GM13977 (cell line): ENCODE results near the gene CNR2.
"Not testable (repeated sequence)": the region's sequence is repeated elsewhere in the genome, so short reads cannot be mapped to it uniquely, and the experiment has no call there.

Experiments
- DNase-seq: peaks from one replicate; pipeline ENCODE4 v3.0.0; 2012; ENCODE audit warnings: low spot score
- in situ Hi-C: fragments of 300-500 bp; cut with MboI; formaldehyde crosslinking; loops from one replicate; pipeline ENCODE4 v1.12.0; 2022; ENCODE audit warnings: low sequenced_read_pairs, low pct_unique_long_range_greater_than_20kb, mixed read lengths, inconsistent platforms; ENCODE audit not compliant: unreplicated experiment
- TF ChIP-seq, protein P1 (sequence below): IDR thresholded peaks from 2 replicates; pipeline ENCODE4 v1.5.1; 2012; ENCODE audit warnings: mild to moderate bottlenecking, control low read depth; ENCODE audit not compliant: insufficient read depth; ENCODE audit errors: extremely low read depth, missing control alignments

Gene CNR2

GRCh38 chr1:23862640-23863039, 50.5 kb downstream of the CNR2 start:
- TF ChIP-seq, protein P1, sequence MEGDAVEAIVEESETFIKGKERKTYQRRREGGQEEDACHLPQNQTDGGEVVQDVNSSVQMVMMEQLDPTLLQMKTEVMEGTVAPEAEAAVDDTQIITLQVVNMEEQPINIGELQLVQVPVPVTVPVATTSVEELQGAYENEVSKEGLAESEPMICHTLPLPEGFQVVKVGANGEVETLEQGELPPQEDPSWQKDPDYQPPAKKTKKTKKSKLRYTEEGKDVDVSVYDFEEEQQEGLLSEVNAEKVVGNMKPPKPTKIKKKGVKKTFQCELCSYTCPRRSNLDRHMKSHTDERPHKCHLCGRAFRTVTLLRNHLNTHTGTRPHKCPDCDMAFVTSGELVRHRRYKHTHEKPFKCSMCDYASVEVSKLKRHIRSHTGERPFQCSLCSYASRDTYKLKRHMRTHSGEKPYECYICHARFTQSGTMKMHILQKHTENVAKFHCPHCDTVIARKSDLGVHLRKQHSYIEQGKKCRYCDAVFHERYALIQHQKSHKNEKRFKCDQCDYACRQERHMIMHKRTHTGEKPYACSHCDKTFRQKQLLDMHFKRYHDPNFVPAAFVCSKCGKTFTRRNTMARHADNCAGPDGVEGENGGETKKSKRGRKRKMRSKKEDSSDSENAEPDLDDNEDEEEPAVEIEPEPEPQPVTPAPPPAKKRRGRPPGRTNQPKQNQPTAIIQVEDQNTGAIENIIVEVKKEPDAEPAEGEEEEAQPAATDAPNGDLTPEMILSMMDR, result no peak
- DNase-seq, result no peak
- in situ Hi-C loops, result no loop called here

GRCh38 chr1:23854568-23854967, 58.6 kb downstream of the CNR2 start:
- TF ChIP-seq, protein P1, result no peak
- no peak for DNase-seq
- in situ Hi-C loops, result no loop called here

DNA sequence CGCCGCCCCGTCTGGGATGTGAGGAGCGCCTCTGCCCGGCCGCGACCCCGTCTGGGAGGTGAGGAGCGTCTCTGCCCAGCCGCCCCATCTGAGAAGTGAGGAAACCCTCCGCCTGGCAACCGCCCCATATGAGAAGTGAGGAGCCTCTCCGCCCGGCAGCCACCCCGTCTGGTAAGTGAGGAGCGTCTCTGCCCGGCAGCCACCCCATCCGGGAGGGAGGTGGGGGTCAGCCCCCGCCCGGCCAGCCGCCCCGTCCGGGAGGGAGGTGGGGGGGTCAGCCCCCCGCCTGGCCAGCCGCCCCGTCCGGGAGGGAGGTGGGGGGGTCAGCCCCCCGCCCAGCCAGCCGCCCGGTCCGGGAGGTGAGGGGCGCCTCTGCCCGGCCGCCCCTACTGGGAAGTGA, 60.0 kb downstream of the CNR2 start:
- in situ Hi-C loops, DNase-seq: not testable (repeated sequence)

- DNase-seq, in situ Hi-C loops: not testable (repeated sequence)
Measured at GRCh38 chr1:23851406-23851805, 61.8 kb downstream of the CNR2 start.

GRCh38 chr1:23848673-23849616, 64.2 kb downstream of the CNR2 start:
- TF ChIP-seq, protein P1, result no peak
- DNase-seq, result no peak
- in situ Hi-C loops, result no loop called here

GRCh38 chr1:23847482-23848095, 65.6 kb downstream of the CNR2 start:
- in situ Hi-C loops, DNase-seq: not testable (repeated sequence)

DNA sequence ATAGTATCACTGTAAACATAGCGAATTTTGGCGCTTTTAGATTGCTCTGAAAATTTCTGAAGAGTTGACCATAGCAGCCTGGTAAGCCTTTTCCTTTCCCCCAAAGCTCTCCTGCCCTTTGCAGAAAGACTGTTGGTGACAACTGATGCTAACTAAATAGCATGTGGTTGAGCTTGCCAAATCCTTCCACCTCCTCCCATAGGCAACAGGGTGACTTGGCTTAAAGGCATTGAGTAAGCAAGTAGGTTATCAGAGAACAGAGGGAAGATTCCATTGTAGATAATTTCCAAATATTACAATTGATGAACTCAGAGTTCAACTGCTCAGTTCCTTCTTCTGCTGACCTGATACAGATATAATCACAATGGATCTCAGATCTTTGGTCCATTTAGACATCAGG, 68.0 kb downstream of the CNR2 start:
- TF ChIP-seq, protein P1, result no peak
- in situ Hi-C loops, result no loop called here
- DNase-seq, result no peak

GRCh38 chr1:23843644-23844043, 69.5 kb downstream of the CNR2 start:
- DNase-seq, result no peak
- TF ChIP-seq, protein P1, result no peak
- in situ Hi-C loops, result no loop called here
